Measurements from ENCODE around the gene NKD1.
"Not testable (repeated sequence)": the region's sequence is repeated elsewhere in the genome, so short reads cannot be mapped to it uniquely, and the experiment has no call there.

Gene NKD1

GRCh38 chr16:50548125-50548908 is at the start of gene NKD1:
NKD1 (plus strand) TSS chr16:50548396; CDS start chr16:50548554, 158 bp downstream.
- DNase-seq: peak; percentile 64

DNA sequence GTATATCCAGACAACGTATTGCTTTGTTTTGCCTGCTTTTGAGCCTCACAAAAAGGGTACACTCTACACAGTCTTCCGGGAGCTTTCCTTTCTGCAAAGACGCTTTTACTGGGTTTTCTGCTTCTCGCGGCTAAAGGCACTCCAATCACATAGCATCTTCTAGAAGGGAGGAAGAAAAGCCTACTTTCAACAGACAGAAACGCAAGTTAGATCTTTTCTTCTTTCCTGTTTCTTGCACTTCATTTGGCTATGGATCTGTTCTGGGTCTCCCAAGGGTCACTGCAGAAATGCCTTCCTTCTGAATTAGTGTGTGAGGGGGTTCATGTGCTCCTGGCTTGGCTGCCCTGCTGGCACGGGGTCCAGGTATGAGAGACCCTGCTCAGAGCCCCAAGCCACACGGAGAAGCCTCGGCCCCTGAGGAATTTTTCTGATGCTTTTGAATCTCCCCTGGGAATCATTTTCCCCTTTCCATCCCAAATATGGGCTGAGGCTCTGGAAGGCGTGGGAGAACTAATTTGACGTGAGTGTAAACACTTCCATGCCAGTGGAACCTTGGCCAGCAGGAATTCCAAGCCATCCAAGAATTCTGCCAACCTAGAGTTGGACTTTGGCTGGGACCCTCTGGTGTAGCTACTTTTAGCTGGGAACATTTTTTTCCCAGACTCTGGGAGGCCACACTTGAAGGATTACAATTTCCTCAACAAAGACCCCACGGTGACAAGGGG is 49.6 kb upstream of the NKD1 start:
- DNase-seq: no peak

GRCh38 chr16:50499254-50499653 is 48.9 kb upstream of the NKD1 start:
- DNase-seq: no peak

DNA sequence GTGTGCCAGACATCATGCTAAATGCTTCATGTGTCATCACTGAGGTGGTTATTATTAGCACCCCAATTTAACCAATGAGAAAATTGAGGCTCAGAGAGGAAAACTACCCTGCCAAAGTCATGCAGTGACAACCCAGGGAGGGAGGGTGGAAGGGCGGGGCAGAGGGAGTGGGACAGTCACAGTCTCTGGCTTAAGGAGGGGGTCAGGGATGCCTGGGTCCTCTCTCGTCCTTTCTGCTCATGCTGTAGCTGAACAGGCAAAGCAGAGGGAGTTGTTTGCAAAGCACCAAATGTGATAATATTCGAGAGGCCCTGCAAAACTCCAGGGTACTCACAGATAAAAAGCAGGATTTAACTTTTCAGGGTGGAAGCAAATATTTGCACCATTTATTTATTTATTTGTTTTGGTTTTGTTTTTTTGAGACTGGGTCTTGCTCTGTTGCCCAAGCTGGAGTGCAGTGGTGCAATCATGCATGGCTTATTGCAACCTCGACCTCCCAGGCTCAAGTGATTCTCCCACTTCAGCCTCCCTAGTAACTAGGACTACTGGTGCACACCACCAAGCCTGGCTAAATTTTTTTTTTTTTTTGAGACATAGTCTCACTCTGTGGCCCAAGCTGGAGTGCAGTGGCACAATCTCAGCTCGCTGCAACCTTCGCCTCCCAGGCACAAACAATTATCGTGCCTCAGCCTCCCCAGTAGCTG is 47.9 kb upstream of the NKD1 start:
- no peak for DNase-seq

- no peak for DNase-seq
Measured at GRCh38 chr16:50501251-50501650, 46.9 kb upstream of the NKD1 start.

DNA sequence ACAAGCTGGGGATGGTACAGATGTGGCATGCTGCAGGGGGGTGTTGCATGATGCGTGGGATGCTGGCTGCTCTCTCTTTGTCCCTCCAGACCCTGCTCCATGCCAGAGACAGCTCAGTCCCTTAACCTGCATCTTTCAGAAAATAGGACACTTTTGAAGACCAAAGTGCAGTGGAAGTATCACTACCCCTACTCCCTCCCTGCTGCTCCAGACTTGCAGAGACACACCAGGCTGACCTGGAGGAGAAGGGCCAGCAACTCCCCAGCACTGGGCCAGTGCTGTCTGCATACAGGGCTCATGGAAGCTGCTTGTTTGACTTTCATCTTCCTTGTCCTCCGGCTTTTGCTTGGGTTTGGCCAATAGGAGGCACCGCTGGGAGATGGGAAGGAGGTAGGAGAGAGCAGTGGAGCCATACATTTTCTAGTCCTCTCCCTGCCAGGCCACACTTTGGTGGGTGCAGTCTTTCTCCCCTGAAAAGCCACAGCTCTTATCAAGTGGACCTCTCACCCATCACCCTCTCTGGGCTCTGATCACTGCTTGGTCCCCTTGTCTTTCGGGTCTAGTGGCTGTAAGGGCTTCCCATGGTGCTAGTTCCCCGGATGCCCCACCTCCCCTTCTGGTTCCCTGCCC is 46.1 kb upstream of the NKD1 start:
- no peak for DNase-seq

GRCh38 chr16:50502616-50503011 is 45.6 kb upstream of the NKD1 start:
- no peak for DNase-seq

DNA sequence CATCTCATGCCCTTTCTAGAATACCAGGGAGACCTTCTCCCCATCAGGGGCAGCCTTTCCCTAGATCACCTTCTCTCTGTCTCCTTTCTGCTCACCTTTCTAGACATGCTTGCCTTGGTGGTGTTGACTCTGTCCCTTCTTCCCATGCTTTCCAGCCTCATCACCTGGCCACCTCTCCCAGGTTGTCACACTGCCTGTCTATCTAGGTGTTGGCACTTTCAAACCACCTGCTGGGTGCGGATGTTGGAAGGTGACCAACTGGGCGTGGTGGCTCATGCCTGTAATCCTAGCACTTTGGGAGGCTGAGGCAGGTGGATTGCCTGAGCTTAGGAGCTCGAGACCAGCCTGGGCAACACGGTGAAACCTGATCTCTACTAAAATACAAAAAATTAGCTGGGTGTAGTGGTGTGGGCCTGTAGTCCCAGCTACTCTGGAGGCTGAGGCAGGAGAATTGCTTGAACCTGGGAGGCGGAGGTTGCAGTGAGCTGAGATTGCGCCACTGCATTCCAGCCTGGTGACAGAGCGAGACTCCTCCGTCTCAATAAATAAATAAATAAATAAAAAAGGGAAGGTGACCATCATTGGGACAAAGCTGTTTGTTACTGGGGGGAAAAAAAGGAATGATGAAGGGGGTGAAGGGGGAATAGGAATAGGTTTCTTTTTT is 44.2 kb upstream of the NKD1 start:
- DNase-seq: not testable (repeated sequence)

DNA sequence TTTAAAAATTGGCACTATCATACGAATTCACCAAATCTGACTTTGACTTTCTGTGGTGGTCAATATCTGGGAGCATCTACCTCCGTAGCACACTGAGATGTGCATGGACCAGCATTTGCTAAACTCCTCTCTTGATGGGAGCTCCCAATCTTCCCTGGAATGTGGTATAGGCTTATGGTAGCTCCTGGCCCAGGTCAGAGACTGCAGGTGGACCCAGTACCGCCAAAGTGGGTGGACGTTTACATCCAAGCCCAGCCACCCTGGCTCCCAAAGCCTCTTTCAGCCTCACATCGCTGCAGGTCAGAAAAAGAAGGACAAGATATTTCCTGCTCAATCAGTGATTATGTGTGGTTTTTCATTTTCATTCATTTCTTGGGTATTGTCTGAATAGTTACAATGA is 43.1 kb upstream of the NKD1 start:
- DNase-seq: no peak

GRCh38 chr16:50505714-50506542 is 42.3 kb upstream of the NKD1 start:
- DNase-seq: peak; percentile 67

GRCh38 chr16:50506543-50506937 is 41.7 kb upstream of the NKD1 start:
- no peak for DNase-seq

GRCh38 chr16:50507397-50507796 is 40.8 kb upstream of the NKD1 start:
- DNase-seq: no peak

DNA sequence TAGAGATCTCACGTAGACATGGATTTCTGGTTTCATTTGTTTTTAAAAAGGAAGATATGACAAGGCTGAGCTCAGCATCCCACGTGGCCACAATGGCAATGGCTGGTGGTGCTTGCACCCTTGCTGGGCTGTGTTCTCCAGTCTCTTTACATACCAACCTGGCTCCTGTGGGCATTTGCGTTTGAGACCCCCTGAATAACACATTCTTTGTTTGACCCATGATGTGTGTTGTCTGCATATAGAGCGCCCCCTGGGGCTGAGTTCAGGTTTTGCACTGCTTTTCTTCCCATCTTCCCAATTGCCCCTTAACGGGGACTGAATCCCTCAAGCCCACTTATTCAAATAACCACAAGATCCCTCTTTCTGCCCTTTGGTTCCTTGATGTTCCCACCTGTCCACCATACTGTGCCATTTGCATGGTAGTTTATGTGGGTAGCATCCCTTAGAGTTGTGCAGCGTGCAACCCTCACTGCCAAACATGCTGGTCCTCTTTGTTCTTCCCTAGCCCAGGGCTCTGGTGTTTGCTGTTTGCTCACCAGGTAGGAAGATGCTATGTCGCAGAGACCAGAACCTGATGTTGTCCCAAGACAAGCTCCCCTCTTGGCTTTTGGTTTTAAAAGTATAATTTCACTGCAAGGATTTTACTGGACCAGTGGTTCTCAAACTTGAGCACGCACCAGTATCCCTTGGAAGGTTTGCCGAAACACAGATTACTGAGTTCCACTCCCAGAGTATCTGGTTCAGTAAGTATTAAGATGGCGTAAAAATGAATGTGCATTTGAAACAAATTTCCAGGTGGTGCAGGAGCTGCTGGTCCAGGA is 38.5 kb upstream of the NKD1 start:
- DNase-seq: peak; percentile 62

- DNase-seq: no peak
Measured at GRCh38 chr16:50515218-50515617, 33.0 kb upstream of the NKD1 start.

DNA sequence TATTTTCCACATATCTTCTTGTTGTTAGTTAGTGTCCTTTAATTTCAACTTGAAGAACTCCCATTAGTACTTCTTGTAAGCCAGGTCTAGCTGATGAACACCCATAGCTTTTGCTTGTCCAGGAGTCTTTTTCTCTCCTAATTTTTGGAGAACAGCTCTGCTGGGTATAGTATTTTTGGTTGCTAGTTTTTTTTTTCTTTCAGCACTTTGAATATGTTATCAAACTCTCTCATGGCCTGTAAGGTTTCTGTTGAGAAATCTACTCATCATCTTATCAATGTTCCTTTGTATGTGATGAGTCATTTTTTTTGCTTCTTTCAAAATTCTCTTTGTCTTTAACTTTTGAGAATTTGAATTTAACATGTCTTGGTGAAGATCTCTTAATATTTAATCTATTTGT is 31.8 kb upstream of the NKD1 start:
- DNase-seq: no peak

DNA sequence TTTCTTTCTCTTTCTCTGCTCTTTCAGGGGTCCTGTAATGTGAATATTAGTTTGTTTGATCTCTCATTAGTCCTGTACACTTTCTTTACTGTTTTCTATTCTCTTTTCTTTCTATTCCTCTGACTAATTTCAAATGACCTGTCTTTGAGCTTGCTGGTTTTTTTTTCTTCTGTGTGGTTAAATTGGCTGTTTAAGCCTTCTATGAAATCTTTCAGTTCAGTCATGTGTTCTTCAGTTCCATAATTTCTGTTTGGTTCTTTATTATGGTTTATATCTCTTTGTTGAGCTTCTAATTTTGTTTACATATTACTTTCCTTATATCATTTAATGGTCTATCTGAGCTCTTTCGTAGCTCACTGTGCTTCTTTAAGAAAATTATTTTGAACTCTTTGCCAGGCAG is 31.3 kb upstream of the NKD1 start:
- DNase-seq: no peak

GRCh38 chr16:50517450-50518252 is 30.5 kb upstream of the NKD1 start:
- DNase-seq: no peak

DNA sequence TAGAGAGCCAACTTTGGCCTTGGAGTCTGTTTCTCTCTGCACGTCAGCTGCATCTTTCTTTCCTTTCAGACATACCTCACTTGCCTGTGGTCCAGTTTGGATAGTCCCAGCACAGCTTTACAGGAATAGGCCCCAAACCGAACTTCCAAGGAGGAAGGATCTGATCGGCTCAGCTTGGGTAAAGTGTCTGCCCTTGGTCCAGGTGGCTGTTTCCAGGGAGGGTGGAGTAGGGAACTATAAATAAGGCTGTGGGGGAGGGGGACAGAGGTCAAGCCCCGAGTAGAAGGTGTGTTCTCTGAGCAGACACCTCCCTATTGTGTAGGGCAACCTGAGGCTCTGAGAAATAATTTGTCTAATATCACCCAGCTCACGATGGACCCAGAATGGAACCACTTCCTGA is 29.2 kb upstream of the NKD1 start:
- DNase-seq: no peak

- DNase-seq: no peak
Measured at GRCh38 chr16:50519602-50520001, 28.6 kb upstream of the NKD1 start.

All from retina (tissue), 1 donor.